RKO (cell line): ENCODE data around the gene CAPZB.

Source experiments
- DNase-seq: peaks from one replicate; pipeline ENCODE4 v3.0.0-alpha.2; 2016; ENCODE audit warnings: low spot score

The CAPZB gene

GRCh38 chr1:19328486-19328885, 156.9 kb downstream of the CAPZB start:
- DNase-seq = no peak

GRCh38 chr1:19327736-19328135, 157.6 kb downstream of the CAPZB start:
- no peak for DNase-seq

DNA sequence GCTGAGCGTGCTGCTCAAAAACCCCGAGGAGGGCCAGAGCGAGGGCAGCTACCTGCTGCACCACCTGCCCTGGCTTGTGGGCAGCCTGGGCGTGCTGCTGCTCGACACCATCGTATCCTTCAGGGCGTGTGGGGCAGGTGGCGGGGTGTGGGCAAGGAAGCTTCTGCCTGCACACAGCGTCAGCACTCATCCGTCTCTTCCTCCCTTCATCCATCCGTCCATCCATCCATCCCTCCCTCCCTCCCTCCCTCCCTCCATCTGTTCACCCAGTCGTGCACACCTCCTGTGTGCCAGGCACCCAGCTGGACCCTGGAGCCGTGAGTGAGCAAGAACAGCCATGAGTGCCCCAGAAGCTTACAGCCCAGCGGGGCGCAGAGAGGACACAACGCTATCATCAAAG, 158.0 kb downstream of the CAPZB start:
- no peak for DNase-seq

- DNase-seq = no peak
Observed at GRCh38 chr1:19326748-19327065, 158.6 kb downstream of the CAPZB start.

- no peak for DNase-seq
Observed at GRCh38 chr1:19325958-19326747, 159.2 kb downstream of the CAPZB start.

GRCh38 chr1:19325368-19325957, 159.9 kb downstream of the CAPZB start:
- DNase-seq = no peak

DNA sequence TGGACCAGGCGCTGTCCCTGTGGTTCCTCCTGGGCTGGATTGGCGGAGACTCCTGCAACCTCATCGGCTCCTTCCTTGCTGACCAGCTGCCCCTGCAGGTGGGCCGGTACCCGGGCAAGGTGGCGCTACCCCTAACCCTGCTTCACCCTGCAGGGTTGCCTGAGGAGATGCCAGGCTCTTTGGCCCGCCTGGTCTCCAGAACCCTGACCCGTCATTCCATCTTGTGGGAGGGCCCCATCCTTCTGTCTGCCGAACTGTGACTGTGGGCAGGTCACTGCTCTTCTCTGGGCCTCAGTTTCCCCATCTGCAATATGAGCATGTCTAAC, 160.7 kb downstream of the CAPZB start:
- DNase-seq = no peak

DNA sequence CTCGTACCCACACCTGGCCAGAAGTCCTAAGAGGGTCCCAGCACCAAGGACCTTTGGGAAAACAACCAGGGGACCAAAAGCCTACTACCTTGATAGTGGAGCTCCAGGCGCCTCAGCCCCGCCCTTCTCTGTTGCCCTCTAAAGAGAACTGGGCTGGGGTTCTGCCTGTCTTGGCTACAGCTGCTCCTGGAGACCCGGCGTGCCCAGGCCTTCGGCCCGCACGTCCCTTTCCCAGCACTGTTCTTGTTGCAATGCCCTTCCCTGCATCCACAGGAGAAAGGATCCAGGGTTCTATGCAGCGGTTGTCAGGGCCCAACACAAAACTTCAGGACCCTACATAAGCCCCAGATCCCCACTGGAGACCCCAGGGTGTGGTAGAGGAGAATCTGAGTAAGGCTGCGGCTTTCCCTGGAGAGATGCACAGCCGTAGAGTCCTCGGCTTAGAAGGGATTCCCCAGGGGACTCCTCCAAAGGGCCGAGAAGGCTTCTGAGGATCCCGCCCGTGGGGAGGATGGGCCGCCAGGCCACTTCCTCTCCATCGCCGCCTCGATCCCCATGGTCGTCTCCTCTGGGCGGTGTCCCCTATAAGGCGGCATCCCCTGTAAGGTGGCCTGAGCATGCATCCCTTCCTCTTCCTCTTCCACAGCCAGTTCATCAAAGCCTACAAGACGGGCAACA, 161.2 kb downstream of the CAPZB start:
- no peak for DNase-seq

DNA sequence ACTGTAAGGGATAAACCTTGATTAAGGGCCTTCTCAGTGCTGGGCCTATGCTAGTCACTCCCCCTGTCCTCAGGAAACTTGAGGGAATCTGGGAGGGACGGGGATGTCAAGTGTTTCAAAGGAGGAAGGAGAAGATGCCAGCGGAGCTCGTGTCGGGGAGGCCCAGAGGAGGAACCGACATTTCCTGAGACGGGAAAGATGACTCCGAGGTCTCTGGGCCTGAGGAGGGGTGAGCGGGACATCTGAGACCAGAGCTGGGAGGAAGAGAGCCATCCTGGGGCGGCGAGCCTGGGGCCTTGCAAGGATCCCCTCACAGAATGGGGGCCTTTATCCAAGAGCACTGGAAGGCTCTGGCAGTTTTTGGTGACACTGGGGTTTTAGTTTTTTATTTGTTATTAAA, 162.9 kb downstream of the CAPZB start:
- DNase-seq = no peak

DNA sequence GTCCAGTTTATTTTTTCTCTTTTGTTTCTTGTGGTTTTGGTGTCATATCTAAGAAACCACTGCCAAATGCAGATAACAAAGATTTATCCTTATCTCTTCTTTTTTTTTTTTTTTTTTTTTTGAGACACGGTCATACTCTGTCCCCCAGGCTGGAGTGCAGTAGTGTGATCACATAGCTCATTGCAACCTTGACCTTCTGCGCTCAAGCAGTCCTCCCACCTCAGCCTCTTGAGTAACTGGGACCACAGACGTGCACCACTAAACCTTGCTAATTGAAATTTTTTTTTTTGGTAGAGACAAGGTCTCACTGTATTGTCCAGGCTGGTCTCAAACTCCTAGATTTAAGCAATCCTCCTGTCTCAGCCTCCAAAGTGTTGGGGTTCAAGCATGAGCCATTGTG, 164.3 kb downstream of the CAPZB start:
- no peak for DNase-seq

DNA sequence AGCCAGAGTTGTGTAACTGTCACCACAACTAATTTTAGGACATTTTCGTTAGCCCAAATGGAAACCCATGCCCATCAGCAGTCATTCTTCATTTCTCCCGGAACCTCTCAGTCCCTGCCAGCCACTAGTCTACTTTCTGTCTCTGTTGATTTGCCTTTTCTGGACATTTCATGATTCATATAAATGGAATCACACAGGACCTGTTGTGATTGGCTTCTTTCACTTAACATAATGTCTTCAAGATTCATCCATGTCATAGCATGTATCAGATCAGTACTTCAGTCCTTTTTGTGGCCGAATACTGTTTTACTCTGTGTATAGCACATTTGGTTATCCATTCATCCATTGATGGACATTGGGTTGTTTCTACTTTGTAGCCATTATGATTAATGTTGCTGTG, 166.1 kb downstream of the CAPZB start:
- no peak for DNase-seq

DNA sequence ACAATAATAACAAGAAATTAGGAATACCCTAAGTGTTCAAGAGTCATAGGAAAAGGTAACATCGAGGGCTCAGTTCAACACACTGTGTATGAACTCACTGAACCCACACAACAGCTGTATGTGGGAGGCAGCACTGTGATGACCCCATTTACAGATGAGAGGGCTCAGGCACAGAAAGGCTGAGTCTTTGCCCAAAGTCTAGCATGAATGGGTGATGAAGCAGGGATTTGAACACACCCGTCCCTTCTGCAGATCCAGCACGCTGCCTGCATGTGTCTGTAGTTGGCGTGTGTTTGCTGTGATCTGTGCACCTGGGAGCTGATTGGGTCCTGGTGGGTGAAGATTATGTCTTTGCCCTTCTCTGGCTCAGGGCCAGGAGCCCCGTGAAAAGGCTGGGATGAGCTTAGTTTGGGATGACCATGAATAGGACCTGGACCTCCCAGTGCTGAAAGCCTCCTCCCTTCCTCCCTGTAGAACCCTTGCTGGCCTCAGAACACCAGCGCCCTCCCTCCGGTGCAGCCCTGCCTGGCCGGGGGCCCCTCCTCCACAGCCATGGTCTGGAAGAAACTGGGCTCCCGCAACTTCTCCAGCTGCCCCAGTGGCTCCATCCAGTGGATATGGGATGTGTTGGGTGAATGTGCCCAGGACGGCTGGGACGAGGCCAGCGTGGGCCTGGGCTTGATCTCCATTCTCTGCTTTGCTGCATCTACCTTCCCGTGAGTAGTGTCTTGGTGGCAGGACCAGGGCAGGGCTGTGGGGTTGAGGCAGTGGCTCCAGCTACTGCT, 168.0 kb downstream of the CAPZB start:
- DNase-seq = no peak

GRCh38 chr1:19315378-19316198, 169.8 kb downstream of the CAPZB start:
- DNase-seq = peak; percentile 37

DNA sequence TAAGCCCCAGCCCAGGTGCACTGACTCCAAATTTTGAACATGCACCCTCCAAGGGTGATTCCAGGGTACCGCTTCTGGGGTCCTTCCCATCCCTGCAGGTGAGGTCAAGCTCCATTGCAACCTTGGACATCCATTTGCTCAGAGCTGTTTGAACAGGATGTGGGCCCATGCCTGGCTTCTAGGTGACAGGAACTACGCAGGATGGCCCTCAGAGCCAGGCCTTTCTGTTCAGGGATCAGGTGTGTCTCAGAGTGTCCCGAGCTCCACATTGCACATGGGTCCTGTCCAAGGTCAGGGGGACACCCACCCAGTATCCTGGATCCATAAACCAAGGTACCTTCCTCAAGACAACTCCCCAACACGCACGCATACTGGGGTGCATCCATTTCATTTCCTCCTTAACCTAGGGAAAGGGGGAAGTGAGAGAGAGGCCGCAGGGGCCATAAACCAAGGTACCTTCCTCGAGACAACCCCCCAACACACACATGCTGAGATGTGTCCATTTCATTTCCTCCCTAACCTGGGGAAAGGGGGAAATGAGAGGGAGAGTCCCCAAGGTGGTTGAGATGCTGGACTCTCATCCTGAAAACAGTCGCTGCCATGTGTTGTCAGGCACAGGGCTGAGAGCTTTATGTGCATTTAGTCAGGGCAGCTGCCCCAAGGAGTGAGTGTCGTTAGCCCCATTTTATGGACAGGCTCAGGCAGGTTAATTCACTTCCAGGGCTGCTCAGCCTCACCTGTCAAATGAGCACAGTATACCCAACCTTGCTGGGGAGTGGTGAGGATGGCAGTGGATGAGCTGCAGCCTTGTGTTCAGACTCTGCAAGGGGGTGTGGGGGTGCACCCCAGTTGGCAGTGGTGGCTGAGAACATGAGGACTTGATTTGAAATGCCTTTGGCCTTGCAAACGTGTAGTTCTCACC, 171.1 kb downstream of the CAPZB start:
- DNase-seq = no peak

DNA sequence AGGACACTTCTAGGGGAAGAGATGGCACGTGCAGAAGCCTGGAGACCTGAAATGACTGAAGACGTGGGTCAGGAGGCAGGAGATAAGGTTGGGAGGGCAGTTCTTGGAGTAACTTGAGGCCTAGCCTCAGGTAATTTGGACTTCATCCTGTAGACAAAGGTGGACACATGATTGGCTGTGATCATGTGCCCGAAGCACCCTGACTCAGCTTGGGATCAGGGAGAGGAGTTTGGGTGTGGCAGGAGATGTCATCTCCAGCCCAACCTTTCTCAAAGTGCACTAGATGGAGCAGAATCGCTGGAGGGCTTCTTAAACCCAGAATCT, 171.7 kb downstream of the CAPZB start:
- DNase-seq = no peak

GRCh38 chr1:19312782-19313635, 172.3 kb downstream of the CAPZB start:
- peak; percentile 24 for DNase-seq

DNA sequence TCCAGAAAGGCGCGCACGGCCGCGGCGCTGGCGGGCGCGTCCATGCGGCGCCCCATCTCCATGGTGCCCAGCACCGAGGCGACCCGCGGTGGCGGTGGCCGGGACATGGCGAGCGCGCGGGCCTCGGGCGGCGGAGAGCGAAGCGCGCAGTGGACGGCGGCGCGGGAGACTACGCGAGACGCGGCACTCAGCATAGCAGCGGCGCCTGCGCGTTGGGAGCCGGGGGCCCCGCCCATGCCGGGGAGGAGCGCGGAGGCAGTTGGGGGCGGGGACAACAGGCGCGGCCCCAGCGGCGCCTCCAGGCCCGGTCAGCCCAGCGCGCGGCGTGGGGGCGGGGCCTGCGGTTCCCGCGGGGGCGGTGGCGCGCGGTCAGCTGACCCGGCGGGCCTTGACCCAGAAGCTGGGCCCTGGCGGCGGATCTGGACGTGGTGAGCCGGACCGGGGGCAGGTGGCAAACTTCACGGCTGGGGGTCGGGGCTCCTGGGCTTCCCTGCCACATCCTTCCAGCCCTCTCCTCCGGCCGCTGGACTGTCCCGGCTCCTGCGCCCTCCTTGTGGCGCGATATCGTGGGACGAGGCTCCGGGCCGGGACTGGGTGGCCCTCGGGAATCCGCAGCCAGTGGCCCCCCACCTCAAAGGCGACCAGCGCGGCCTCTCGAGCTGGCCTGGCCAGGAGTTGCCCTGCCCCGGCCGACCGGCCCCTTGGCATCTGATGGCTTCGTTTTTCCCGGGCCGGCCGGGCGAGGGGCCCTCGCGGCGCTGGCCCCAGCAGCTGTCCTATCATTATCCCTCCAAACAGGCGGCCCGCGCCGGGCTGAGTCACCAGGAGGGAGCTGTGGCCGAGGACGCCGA, 173.2 kb downstream of the CAPZB start, which contains the start of the genes AKR7A2 and SLC66A1:
TSS of gene AKR7A2 (minus strand) at position 214 of the 851 bp plus-strand sequence. CDS start at position 194, 20 bp downstream.
TSS of gene SLC66A1 (plus strand) at position 396 of the 851 bp plus-strand sequence. CDS start 5,352 bp downstream, outside the sequence.
- DNase-seq = peak; percentile 92

GRCh38 chr1:19311503-19311930, 173.8 kb downstream of the CAPZB start:
- no peak for DNase-seq
